ENCODE measurements around the gene ZNF512. TPM values are rescaled to one million over a fixed set of nuclear protein-coding genes. Genes with fewer than 3 reads are reported as not detected.
"Not testable (repeated sequence)": the region's sequence is repeated elsewhere in the genome, so short reads cannot be mapped to it uniquely, and the experiment has no call there.

Gene ZNF512
- polyA plus RNA-seq, 2 of the 4 experiments (the other 2 are of a cell fraction): 25.3 to 55.4 TPM

GRCh38 chr2:27624943-27625342 is 42.1 kb downstream of the ZNF512 start:
- no peak for TF ChIP-seq BCL3 (IDR thresholded peaks at IDR 0.05)
- TF ChIP-seq HEYL (CRISPR knock-in tag; IDR thresholded peaks at IDR 0.05): no peak
- no peak for TF ChIP-seq MYC (IDR thresholded peaks at IDR 0.05; ENCODE audit: borderline replicate concordance, low read length)
- TF ChIP-seq BHLHE40 (IDR thresholded peaks at IDR 0.05; ENCODE audit: low read depth, low read length): no peak
- no peak for TF ChIP-seq RNF2 (IDR thresholded peaks at IDR 0.05; ENCODE audit: borderline replicate concordance, low read depth)
- no peak for TF ChIP-seq HDAC2 (IDR thresholded peaks at IDR 0.05)
- TF ChIP-seq EHF (CRISPR knock-in tag; IDR thresholded peaks at IDR 0.05): no peak
- TF ChIP-seq NPAS2 (CRISPR knock-in tag; IDR thresholded peaks at IDR 0.05; ENCODE audit: borderline replicate concordance): no peak
- TF ChIP-seq NR3C1 (IDR thresholded peaks at IDR 0.05): no peak
- TF ChIP-seq ESRRA (IDR thresholded peaks at IDR 0.05; ENCODE audit: borderline replicate concordance, low read length): no peak
- no peak for TF ChIP-seq REST (IDR thresholded peaks at IDR 0.05)
- no peak for TF ChIP-seq CEBPB (IDR thresholded peaks at IDR 0.05)
- TF ChIP-seq RFX5 (IDR thresholded peaks at IDR 0.05): no peak
- no peak for TF ChIP-seq ZC3H11A (IDR thresholded peaks at IDR 0.05)
- no peak for TF ChIP-seq RARB (CRISPR knock-in tag; IDR thresholded peaks at IDR 0.05)
- TF ChIP-seq EHMT2 (IDR thresholded peaks at IDR 0.05; ENCODE audit: low read depth): no peak
- TF ChIP-seq E2F6 (IDR thresholded peaks at IDR 0.05; ENCODE audit: borderline replicate concordance, low read depth): no peak
- Histone ChIP-seq H3K4me3 (no peak overlapping the region), H3K4me2 (no peak overlapping the region), H3K9me3 (no peaks in the 10 kb centered on the region), H3K4me1 (peaks cover 12% of the 10 kb centered on the region), H3K27ac (no peak overlapping the region)
- CTCF ChIA-PET: no interaction called here
- DNase-seq (ENCODE audit: low read depth in 1 of 2, low spot score in 1 of 2): no peak
- POLR2A ChIA-PET: no interaction called here
- FAIRE-seq: no peak
- ATAC-seq: no peak

- H3K27ac ChIP-seq; CTCF ChIA-PET; ATAC-seq; H3K9me3 ChIP-seq; POLR2A ChIA-PET; DNase-seq (ENCODE audit: low read depth in 1 of 2, low spot score in 1 of 2); H3K4me2 ChIP-seq; FAIRE-seq; H3K4me3 ChIP-seq: not testable (repeated sequence)
- H3K4me1 ChIP-seq: peaks cover 14% of the 10 kb centered on the region
- WGBS (ENCODE audit: missing lambda C conversion rate): 69% methylated on average over 1 of the region's 1 CpG
These were observed 43.5 kb downstream of the ZNF512 start for GRCh38 chr2:27626323-27626722.

- H3K27ac ChIP-seq; DNase-seq (ENCODE audit: low read depth in 1 of 2, low spot score in 1 of 2); ATAC-seq; H3K4me3 ChIP-seq; H3K4me2 ChIP-seq; FAIRE-seq; POLR2A ChIA-PET; H3K9me3 ChIP-seq: not testable (repeated sequence)
- peaks cover 14% of the 10 kb centered on the region for H3K4me1 ChIP-seq
- WGBS (ENCODE audit: missing lambda C conversion rate): 76% methylated on average over 3 of the region's 3 CpGs
- CTCF ChIA-PET: interaction anchor here (1.1 kb wide), 1 partner anchor 10 kb away, joined by 3 read pairs; no protein-coding TSS in a partner anchor
These were observed 44.1 kb downstream of the ZNF512 start for GRCh38 chr2:27626921-27627320.
